Neural progenitor cell (in vitro differentiated cells): ENCODE measurements around the gene ADGRD2.

Experiments used
- CTCF ChIP-seq: fragments of 200-600 bp; sonication (generic); IDR thresholded peaks from 2 replicates; pipeline ENCODE4 v1.5.1; 2017; ENCODE audit warnings: antibody characterized with exemption, mild to moderate bottlenecking
- EZH2 ChIP-seq: fragments of 200-600 bp; sonication (generic); IDR thresholded peaks from 2 replicates; pipeline ENCODE4 v1.6.1; 2017; ENCODE audit warnings: antibody characterized with exemption, mild to moderate bottlenecking, moderate library complexity
- EZH2phosphoT487 ChIP-seq: fragments of 200-600 bp; sonication (generic); IDR thresholded peaks from 2 replicates; pipeline ENCODE4 v1.6.1; 2017; ENCODE audit warnings: antibody characterized with exemption

- no peak for TF ChIP-seq CTCF
- no peak for TF ChIP-seq EZH2phosphoT487
- TF ChIP-seq EZH2 = no peak
Measured at GRCh38 chr9:124490004-124490403, 39.8 kb downstream of the ADGRD2 start.
